Upper lobe of left lung (tissue), 6 donors: ENCODE data around the gene ULBP2. TPM values are rescaled to one million over a fixed set of nuclear protein-coding genes. Genes with fewer than 3 reads are reported as not detected.
"Not testable (repeated sequence)": the region's sequence is repeated elsewhere in the genome, so short reads cannot be mapped to it uniquely, and the experiment has no call there.

Experiments
- ATAC-seq, 2 donors: fragments of 200-7000 bp; cut with Tn5 transposase; one replicate each; pipeline ENCODE4 v1.9.1; 2022; ENCODE audit warnings: mild to moderate bottlenecking in 2 of 2, moderate library complexity in 2 of 2; ENCODE audit not compliant: low FRiP score in 2 of 2
- DNase-seq, 2 donors: peaks; one replicate each; pipeline ENCODE4 v3.0.0-alpha.2; 2019 to 2020
- H3K27ac ChIP-seq, 4 donors: fragments of 200-600 bp; sonication (generic); one replicate each; pipeline ENCODE4 v1.5.1; 2016 to 2019
- H3K27me3 ChIP-seq, 4 donors: fragments of 200-600 bp; sonication (generic); one replicate each; pipeline ENCODE4 v1.5.1; 2017 to 2019
- H3K36me3 ChIP-seq, 4 donors: fragments of 200-600 bp; sonication (generic); one replicate each; pipeline ENCODE4 v1.5.1; 2016 to 2019
- H3K4me1 ChIP-seq, 4 donors: fragments of 200-600 bp; sonication (generic); one replicate each; pipeline ENCODE4 v1.5.1; 2018 to 2019
- H3K4me3 ChIP-seq, 4 donors: fragments of 200-600 bp; sonication (generic); one replicate each; pipeline ENCODE4 v1.5.1; 2017 to 2019; ENCODE audit warnings: mild to moderate bottlenecking in 2 of 4, moderate library complexity in 1 of 4
- H3K9me3 ChIP-seq, 4 donors: fragments of 200-600 bp; sonication (generic); one replicate each; pipeline ENCODE4 v1.5.1; 2018 to 2019
- CTCF ChIP-seq, 6 experiments: fragments of 450-650 bp in 4 of 6; fragments of 200-600 bp in 2 of 6; sonication (generic) in 2 of 6; IDR thresholded peaks; one replicate each; pipeline ENCODE4 v1.5.1; 2016 to 2019; ENCODE audit warnings: antibody characterized with exemption in 6 of 6
- EP300 ChIP-seq, 4 donors: sonication (generic); formaldehyde crosslinking; IDR thresholded peaks; one replicate each; pipeline ENCODE4 v1.5.1; 2017; ENCODE audit warnings: antibody characterized with exemption in 4 of 4, control low read depth in 2 of 4
- POLR2A ChIP-seq, 4 donors: fragments of 450-650 bp; IDR thresholded peaks; one replicate each; pipeline ENCODE4 v1.5.1; 2016 to 2017; ENCODE audit warnings: antibody characterized with exemption in 4 of 4, mild to moderate bottlenecking in 2 of 4
- POLR2AphosphoS5 ChIP-seq, 2 donors: sonication (generic); formaldehyde crosslinking; IDR thresholded peaks; one replicate each; pipeline ENCODE4 v1.5.1; 2017; ENCODE audit warnings: antibody characterized with exemption in 2 of 2
- WGBS, 2 donors: methylation state at CpG; one replicate each; pipeline ENCODE4 v1.1.5; 2017 to 2018; 5-methylcytosine and 5-hydroxymethylcytosine counted together
- total RNA-seq, 6 donors: library from RNA; depleted of rRNA in 4 of 6; stranded (reverse); fragments of >200 nt in 4 of 6; gene quantifications; one replicate each; pipeline versions ENCODE4 v1.1.0 to v1.2.1, GENCODE V29; 2016 to 2021
- donor health status: DM: no; HTN: no; CAD: no; lungs with moderate emphysema.
- donor health status: DM: no; HTN: yes; CAD: no; lungs with severe emphysema.

ULBP2 gene
- total RNA-seq, 6 donors from 2014 or later, result 1.00 to 3.7 (median 1.5) TPM; not detected in 2

- TF ChIP-seq EP300 (IDR thresholded peaks at IDR 0.05), result no peak
- TF ChIP-seq CTCF (IDR thresholded peaks at IDR 0.05), result no peak
- no peak for TF ChIP-seq POLR2A (IDR thresholded peaks at IDR 0.05)
- ATAC-seq (no peak), DNase-seq (no peak)
- Histone ChIP-seq H3K9me3 (no peaks in the 10 kb centered on the region), H3K4me3 (no peak overlapping the region), H3K4me1 (peaks cover 10 to 13% (median 12%) of the 10 kb centered on the region in 4 donors), H3K36me3 (no peaks in the 10 kb centered on the region), H3K27ac (no peak overlapping the region), H3K27me3 (peaks cover 0 to 30% (median 13%) of the 10 kb centered on the region in 4 donors)
- 49 to 62% methylated on average over 4 of the region's 4 CpGs for WGBS, 2 donors
Measured at GRCh38 chr6:149935246-149935645, 6.6 kb upstream of the ULBP2 start.

GRCh38 chr6:149935668-149936067 lies 6.1 kb upstream of the ULBP2 start:
- WGBS, 2 donors, result 58 to 62% methylated on average over 2 of the region's 2 CpGs
- H3K27ac ChIP-seq, result no peak overlapping the region
- no peak for ATAC-seq
- TF ChIP-seq POLR2AphosphoS5 (IDR thresholded peaks at IDR 0.05), result no peak
- TF ChIP-seq EP300 (IDR thresholded peaks at IDR 0.05), result no peak
- no peak for TF ChIP-seq POLR2A (IDR thresholded peaks at IDR 0.05)
- TF ChIP-seq CTCF (IDR thresholded peaks at IDR 0.05), result no peak
- no peaks in the 10 kb centered on the region for H3K9me3 ChIP-seq
- peaks cover 0 to 34% (median 15%) of the 10 kb centered on the region in 4 donors for H3K27me3 ChIP-seq
- H3K4me1 ChIP-seq, result peaks cover 10 to 13% (median 12%) of the 10 kb centered on the region in 4 donors
- DNase-seq, result no peak
- H3K4me3 ChIP-seq, result no peak overlapping the region
- no peaks in the 10 kb centered on the region for H3K36me3 ChIP-seq

- Histone ChIP-seq H3K9me3 (no peaks in the 10 kb centered on the region), H3K36me3 (no peaks in the 10 kb centered on the region), H3K4me1 (peaks cover 14 to 21% (median 19%) of the 10 kb centered on the region in 4 donors), H3K27me3 (peaks cover 0 to 36% (median 16%) of the 10 kb centered on the region in 4 donors), H3K4me3 (no peak overlapping the region), H3K27ac (no peak overlapping the region)
- 35 to 50% methylated on average over 2 of the region's 2 CpGs for whole genome bisulfite sequencing, 2 donors
- ATAC-seq, result no peak
- no peak for TF ChIP-seq CTCF (IDR thresholded peaks at IDR 0.05)
- no peak for TF ChIP-seq POLR2AphosphoS5 (IDR thresholded peaks at IDR 0.05)
- no peak for DNase-seq
Measured at GRCh38 chr6:149936743-149937142, 5.1 kb upstream of the ULBP2 start.

- 2 to 3% methylated on average over 14 to 16 of the region's 20 CpGs for WGBS, 2 donors
- peaks cover 0 to 39% (median 16%) of the 10 kb centered on the region in 4 donors for H3K27me3 ChIP-seq
- not testable (repeated sequence) for H3K36me3 ChIP-seq, H3K9me3 ChIP-seq, H3K27ac ChIP-seq, DNase-seq, ATAC-seq
- peaks cover 19 to 27% (median 25%) of the 10 kb centered on the region in 4 donors for H3K4me1 ChIP-seq
- H3K4me3 ChIP-seq, result peak overlapping the region in 3 of 4 donors; percentile 40 to 50 (median 49)
Measured at GRCh38 chr6:149938013-149938570, 3.7 kb upstream of the ULBP2 start.

GRCh38 chr6:149938571-149939355 lies 3.1 kb upstream of the ULBP2 start:
- TF ChIP-seq POLR2AphosphoS5 (IDR thresholded peaks at IDR 0.05), result no peak
- WGBS, 2 donors, result 2 to 3% methylated on average over 29 to 58 of the region's 58 CpGs
- Histone ChIP-seq H3K27me3 (peaks cover 0 to 39% (median 16%) of the 10 kb centered on the region in 4 donors), H3K4me3 (peak overlapping the region; percentile 5 to 50 (median 44)), H3K36me3 (no peaks in the 10 kb centered on the region), H3K27ac (peak overlapping the region in 1 of 4 donors; percentile 32), H3K9me3 (no peaks in the 10 kb centered on the region), H3K4me1 (peaks cover 19 to 27% (median 25%) of the 10 kb centered on the region in 4 donors)
- ATAC-seq, result no peak
- DNase-seq, result peak in 1 of 2 donors; percentile 85
